ENCODE results near the gene HSPA4.
"Not testable (repeated sequence)": the region's sequence is repeated elsewhere in the genome, so short reads cannot be mapped to it uniquely, and the experiment has no call there.

Gene HSPA4

DNA sequence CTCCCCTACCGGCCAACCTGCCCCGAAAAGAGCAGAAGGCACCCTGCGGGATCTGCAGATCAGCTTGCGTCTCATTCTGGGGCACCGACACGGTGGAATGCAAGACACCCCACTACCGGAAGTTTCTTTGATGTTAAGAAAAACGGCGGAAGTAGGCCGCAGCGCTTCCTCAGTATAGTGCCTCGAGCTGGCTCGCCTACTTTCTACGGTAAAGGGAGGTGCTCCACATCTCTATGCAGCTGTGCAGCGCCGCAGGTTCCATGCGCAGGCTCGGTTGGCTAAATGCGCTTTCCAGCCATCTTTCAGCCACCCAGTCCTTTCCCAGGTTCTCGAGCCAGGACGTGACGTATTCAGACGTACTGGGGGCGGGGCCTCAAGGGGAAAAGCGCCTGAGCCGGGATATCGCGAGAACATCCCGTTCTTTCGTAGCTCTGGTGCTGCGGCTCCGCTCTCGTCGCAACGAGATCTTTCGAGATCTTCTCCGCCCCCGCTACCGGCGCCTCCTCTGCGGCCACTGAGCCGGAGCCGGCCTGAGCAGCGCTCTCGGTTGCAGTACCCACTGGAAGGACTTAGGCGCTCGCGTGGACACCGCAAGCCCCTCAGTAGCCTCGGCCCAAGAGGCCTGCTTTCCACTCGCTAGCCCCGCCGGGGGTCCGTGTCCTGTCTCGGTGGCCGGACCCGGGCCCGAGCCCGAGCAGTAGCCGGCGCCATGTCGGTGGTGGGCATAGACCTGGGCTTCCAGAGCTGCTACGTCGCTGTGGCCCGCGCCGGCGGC is at the start of gene HSPA4:
HSPA4 (plus strand) TSS at position 472 of the 775 bp plus-strand sequence; CDS start at position 710, 238 bp downstream.
- DNase-seq, result peak; percentile 93

DNA sequence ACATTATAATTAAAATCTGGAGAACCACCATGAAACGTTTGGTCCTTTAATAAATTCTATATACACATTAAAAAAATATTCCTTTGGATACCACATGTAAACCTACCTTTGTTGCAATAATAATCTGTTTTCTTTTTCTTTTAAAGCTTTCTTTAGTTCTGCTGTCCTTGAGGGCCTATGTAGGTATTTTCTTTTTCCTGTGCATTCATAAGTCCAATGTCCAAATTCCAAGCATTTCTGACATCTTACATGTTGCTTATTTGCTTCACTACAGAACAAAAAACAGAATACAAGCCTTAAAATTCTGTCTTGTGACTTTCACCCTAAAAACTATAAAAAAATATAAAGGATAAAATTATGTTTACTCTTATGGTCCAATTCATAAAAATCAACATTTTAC is 45.2 kb upstream of the HSPA4 start:
- DNase-seq, result no peak

DNA sequence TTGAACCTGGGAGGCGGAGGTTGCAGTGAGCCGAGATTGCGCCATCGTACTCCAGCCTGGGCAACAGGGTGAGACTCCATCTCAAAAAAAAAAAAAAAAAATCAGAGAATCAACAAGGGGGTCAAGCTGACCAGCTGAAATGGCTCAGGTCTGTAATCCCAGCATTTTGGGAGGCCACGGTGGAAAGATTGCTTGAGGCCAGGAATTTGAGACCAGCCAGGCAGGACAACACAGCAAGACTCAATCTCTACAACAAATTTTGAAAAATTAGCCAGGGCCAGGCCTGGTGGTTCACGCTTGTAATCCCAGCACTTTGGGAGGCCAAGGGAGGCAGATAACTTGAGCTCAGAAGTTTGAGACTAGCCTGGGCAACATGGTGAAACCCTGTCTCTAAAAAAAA is 43.4 kb upstream of the HSPA4 start:
- not testable (repeated sequence) for DNase-seq

DNA sequence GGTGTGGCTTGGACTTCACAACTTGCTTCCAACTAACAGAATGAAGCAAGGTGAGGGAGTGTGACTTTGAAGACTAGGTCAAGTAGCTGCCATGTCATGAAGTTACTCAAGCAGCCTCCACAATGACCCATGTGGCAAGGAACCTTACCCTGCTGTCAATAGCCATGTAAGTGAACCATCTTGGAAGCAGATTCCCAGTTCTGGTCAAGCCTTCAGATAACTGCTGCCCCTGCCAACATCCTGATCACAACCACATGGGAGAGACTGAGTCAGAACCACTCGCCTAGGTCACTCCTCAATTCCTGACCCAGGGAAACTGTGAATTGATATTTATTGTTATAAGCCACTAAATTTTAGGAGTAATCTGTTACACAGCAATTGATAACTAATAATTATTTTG is 36.3 kb upstream of the HSPA4 start:
- no peak for DNase-seq

DNA sequence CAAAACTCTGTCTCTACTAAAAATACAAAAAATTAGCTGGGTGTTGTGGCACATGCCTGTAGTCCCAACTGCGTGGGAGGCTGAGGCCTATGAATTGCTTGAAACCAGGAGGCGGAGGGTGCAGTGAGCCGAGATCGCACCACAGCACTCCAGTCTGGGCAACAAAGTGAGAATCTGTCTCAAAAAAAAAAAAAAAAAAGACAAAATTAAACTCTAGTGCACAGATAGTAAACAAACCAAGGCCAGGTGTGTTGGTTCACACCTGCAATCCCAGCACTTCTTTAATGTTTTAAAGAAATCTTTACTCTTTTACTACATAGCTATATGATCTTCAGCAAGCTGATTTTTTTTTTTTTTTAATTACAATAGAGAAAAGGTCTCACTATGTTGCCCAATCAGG is 33.8 kb upstream of the HSPA4 start:
- DNase-seq, result no peak

DNA sequence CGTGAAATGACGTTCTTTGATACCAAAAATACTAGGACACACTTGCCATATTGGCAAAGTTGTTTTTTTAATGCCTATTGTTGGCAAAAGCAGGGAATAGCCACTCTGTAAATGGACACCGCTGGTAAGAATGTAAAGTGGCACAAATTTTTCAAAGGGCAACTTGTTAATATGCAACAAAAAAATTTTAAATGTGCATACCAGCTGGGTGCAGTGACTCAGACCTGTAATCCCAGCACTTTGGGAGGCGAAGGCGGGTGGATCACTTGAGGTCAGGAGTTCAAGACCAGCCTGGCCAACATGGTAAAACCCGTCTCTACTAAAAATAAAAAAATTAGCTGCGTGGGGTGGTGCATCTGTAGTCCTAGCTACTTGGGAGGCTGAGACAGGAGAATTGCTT is 32.3 kb upstream of the HSPA4 start:
- not testable (repeated sequence) for DNase-seq

DNA sequence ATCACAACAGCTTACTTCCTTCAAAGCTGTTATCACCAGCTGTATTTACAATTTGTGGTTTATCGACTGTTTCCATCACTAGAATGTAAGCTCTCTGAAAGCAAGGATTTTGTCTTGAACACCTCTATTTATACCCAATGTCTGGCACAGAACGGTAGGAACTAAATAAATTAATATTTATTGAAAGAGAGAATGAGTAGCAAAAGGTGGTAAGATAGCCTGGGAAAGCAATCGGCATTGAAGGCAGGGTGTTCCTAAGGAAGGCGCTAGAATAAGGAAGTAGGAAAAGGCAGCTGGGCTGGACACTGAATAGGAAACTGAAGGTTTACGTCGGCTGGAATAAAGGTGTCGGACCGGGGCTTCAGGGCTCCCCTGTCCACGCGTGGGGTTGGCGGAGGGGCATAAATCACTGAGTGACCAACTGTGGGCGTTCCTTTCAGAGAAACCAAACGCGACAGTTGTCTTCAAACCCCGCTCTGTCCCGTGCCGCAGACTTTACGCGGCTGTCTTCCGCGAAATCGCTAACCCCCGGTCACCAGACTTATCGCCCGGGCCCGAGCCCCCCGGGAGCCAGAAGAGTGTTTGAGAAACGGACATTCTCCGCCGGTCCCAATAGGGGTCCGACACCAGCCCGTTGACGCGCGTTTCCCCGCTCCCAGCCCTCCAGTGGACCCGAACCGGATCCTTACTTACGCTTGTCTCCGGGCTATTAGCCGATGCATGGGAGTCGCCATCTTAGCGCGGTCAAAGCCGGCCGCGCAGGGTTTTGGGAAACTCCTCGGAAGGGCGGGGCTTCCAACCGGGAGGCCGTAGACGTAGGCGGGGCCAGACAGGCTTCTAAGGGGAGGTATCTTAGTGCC is 25.8 kb upstream of the HSPA4 start, which contains the start of gene ZCCHC10:
ZCCHC10 (minus strand) TSS at position 746 of the 860 bp plus-strand sequence; CDS start at position 734, 12 bp downstream.
- DNase-seq, result peak; percentile 77 to 78

DNA sequence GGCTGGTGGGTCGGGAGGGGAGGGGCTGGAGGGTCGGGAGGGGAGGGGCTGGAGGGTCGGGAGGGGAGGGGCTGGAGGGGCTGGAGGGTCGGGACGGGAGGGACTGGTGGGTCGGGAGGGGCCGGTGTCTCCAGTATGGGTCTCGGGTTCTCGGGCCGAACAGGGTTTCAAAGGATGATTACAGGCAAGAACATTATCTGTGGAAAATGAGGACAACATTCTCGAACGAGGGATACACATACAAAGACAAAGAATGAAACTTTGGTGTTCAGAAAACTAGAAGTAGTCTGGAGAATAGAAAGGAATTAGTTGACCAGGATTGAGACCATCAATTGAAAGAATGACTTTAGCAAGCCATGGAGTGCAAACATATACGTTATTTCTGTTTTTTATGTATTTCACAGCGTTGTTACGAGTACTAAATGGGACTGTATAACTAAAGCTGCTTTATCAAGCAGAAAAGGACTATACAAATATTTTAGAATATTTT is 25.1 kb upstream of the HSPA4 start:
- DNase-seq, result peak in 1 of 2 experiments; percentile 28

DNA sequence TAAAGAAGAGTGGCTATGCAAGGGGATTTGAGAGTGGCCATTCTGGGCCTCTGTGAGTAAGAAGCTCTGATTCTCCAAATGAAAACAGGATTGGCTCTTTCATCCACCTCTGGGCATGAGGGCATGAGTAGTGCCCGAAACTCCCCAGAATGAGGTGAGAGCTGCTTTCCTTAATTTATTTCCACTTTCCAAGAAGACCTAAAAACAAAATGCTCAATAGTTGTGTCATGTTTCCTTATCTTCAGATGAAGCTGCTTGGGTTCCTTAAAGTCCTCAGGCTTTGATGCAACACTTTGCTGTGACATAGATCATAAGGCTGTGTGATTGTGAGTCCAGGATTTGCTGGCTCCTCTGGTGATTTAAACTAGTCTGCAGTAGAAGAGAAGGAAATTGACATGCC is 22.4 kb upstream of the HSPA4 start:
- no peak for DNase-seq

DNA sequence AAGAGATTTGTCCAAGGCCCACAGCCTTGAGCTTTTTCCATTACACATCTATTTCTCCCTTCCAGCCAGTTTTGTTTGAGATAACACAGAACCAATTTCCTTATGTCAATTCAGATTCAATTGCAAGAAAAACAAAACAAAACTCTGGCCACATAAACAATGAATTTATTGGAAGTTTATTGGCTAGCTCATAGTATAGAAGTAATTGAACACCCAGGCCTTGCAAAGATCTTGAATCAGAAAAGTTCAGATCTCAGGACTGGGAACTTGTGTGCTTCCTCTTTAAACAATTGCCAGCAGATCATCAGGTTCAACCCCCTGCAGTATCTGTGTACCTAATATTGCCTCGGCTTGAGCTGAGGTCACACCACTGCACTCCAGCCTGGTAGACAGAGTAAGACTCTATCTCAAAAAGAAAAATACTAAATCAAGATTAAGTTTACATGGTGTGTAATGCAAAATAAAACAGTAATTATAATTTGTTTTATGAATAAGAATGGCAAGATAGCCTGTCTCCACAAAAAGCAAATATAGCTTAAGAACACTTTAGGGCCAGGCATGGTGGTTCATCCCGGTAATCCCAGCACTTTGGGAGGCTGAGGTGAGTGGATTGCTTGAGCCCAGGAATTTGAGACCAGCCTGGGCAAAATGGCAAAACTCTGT is 21.3 kb upstream of the HSPA4 start:
- no peak for DNase-seq

DNA sequence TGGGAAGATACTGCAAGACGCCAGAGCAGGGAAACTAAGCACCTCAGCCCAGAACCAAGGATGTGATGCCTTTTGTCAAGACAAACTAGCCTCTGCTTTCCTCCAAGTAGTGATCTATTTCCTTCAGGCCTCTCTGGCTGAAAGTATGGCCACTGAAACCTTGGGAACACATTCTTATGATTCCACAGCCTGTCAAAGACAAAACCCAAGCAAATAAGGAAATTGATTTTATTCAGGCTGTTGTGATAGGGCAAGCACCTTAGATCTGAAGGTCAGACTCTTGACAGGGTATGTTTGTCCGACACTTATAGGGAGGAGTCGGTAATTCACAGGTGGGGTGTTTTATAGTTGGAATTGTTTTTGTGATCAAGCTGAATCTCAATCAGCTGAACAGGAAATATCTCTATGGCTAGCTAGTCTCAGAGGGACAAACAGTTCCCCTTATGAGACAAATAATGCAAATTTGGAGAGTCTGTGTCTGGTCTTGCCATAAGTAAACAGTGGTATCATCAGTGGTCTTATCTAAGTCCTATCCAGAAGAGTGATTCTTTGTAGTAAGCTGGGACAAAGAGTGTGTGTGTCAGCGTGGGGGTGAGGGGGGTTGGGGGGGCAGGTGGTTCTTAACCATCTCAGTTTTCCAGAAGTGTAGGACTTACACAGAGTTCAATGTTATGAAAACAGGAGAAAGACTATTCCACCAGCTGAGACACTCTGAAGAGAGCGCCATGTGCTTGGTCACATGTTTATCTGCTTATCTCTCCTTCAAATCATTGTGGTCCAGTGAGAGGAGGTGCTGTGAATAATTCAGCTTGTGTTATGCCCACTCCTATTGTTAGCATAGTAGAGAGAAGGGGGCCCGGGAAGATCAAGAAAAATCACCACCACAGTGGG is 18.7 kb upstream of the HSPA4 start:
- no peak for DNase-seq

DNA sequence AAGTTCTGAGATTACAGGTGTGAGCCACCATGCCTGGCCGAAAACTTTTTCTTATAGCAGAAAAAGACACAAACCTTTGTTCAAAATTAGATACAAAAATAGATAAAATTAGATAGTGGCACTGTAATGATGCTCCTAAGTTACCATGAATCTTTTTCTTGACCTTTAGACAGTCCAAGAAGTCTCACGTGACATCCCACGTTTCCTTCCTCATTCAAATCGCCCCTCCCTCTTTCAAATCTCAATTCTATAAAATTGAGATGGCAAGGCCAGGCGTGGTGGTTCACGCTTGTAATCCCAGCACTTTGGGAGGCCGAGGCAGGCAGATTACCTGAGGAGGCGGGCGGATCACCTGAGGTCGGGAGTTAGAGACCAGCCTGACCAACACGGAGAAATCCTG is 17.7 kb upstream of the HSPA4 start:
- no peak for DNase-seq

DNA sequence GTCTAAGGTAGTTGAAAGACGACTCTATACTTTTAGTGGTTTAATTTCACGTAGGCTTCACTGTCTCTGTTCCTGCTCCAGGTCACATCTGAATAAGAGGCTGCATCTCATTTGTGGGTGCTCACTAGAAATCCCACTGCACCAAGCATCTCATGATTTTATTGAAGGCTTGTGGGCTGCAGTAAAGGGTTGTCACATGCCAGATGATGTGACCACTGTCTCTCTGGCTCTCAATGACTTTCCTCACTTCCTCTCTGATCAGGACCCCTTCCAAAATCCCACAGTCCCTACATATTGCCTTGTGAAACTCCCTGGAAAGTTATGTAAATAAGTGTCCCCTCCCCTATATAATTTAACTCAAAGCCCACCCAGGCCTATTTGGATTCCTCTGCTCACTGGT is 16.6 kb upstream of the HSPA4 start:
- DNase-seq, result no peak

DNA sequence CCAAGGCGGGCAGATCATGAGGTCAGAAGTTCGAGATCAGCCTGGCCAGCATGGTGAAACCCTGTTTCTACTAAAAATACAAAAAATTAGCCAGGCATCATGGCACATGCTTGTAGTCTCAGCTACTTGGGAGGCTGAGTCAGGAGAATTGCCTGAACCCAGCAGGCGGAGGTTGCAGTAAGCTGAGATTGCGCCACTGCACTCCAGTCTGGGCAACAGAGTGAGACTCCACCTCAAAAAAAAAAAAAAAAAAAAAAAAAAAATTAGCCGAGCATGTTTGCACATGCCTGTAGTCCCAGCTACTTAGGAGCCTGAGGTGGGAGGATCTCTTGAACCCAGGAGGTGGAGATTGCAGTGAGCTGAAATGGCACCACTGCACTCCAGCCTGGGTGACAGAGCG is 15.1 kb upstream of the HSPA4 start:
- not testable (repeated sequence) for DNase-seq

DNA sequence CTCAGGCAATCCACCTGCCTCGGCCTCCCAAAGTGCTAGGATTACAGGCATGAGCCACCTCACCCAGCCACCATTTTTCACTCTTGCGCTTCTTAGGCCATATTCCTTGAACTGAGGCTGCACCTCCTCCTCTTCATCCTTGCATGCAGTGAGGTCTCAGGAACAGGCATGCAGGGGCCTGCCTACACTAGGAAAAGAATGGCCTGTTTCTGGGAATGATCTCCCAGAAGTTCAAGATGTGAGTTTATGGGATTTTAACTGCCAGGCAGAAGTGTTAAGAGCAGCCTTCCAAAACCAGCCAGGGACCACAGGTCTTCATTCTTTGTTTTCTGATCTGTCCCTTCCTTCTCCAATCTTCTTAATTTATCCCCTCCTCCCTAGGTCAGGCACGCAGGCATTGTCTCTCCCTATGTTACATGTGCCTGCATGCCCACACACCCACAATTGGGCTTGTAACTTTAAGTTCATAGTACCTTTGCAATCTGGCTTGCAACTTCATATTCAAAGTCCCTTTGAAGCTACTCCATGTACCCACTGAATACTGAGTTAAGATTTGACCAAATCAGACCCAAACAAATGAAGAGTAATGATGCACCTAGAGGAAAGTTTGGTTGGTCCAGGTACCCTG is 10.5 kb upstream of the HSPA4 start:
- DNase-seq, result no peak

DNA sequence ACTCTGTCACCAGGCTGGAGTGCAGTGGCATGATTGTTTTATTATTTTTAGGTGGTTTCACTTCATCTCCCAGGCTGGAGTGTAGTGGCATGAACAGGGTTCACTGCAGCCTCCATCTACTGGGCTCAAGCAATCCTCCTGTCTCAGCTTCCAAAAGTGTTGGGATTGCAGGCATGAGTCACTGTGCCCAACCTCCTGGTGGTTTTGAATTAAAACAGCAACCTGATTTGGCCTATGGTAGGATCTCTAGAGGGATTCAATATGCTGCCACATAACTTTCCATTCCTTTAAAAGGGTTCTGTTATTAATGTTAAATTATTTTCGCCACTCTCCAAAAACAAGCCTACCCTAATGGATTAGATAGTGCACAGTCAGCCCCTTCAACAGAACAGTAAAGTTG is 9.9 kb upstream of the HSPA4 start:
- no peak for DNase-seq

DNA sequence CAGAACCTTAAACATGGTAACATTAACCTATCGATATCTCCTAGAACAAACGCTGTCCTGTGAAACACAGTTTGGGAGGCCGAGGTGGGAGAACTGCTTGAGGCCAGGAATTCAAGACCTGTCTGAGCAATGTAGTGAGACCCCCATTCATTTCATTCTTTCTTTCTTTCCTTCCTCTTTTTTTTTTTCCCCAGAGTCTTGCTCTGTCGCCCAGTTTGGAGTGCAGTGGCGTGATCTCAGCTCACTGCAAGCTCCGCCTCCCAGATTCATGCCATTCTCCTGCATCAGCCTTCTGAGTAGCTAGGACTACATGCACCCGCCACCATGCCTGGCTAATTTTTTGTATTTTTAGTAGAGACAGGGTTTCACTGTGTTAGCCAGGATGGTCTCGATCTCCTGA is 5.3 kb upstream of the HSPA4 start:
- not testable (repeated sequence) for DNase-seq

DNA sequence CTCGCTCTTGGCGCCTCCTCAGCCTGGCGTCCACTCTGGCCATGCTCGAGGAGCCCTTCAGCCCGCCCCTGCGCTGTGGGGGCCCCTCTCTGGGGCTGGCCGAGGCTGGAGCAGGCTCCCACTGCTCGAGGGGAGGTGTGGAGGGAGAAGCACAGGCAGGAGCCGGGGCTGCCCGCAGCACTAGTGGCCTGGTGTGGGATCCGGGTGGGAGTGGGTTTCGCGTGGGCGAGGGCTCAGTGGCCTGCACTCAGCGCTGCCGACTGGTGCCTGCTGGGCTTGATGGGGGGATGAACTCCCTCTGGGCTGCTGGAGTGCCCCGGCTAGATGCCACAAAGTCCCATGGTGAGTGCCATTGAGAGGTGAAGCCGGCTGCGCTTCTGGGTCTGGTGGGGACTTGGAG is 4.4 kb upstream of the HSPA4 start:
- no peak for DNase-seq

DNA sequence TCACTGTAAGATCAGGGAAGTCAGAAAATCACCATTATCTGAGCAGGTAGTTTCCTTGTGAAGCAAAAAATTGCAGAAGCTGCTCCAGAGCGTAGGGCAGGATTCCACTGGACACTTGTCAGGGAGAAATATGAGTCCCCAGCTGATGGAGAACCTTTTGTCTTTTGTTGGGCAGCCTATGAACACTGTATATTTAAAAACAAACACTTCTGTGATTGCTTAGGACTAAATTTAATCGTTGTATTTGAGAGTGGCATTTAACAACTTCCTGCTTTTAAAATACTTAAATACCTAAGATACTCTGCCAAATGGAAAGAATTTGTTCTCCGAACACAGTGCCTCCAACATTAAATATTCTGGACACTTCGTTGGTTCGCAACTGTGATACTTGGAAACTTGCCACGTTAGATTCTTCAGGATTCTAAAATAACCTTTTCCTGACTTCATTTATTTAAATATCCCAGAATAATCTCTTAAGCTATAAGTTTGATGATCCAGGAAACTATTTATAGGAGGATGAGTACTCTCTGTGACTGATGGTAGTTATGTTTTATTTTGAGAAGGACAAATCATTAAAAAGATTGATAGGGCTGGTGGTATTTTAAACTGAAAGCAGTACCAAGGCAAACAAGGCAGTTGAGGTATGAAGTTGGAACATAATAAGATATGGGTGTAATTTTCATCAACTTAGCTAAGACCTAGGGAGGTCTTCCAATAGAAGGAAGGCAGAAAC is 2.7 kb upstream of the HSPA4 start:
- DNase-seq, result no peak

DNA sequence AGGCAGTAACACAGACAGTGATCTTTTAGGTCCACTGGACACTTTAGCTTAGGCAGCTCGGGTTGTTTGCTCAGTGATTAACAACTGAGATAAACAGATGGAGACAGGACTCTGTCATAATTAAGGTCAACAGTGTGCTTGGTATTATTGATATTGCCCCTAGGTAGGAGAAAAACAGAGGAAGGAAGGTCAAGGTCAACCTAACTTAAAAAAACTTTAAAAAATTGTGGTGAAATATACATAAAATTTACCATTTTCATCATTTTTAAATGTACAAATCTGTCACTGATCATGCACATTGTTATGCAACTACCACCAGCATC is 2.1 kb upstream of the HSPA4 start:
- no peak for DNase-seq

DNA sequence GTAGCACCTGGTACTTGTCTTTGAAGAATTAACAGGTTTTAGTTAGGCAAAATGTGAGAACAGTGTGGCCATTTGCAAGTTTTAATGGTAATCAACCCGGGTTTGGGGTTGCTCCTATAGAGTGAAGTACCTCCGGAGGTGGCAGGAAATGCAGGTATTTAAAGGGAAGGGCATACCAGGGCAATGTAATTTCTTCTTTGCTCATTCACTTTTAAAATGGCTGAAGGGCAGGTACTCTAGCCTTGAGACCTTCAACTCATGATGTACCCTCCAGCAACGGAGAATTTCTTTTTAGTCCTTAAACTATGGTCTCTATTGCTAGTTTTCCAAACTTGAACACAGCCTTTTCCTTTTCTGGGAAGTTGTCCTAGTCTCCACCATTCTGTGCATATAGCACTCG is 1.3 kb upstream of the HSPA4 start:
- DNase-seq, result no peak

All from AML-193 (cell line).